ENCODE data around the gene FOXN3.

Gene FOXN3

DNA sequence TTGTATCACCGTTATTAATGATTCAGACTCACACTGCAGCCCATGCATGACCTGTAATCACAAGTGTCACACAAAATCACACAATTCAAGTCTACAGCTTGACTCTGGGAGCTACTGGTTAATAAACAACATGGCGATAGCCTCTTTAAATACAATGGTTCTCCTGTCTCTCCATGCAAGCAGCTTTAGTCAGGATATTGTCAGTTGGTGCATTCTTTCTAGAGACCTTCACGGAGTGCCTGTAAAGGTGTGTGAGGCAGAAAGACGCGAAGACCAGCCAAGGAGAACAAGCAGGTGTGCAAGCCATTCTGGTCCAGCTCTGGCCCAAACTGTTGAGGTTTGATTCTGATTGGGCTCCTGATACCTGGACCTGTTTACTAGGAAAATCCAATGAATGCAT, 40.0 kb upstream of the FOXN3 start:
- no peak overlapping the region for H3K27ac ChIP-seq
- H3K4me1 ChIP-seq, result no peaks in the 10 kb centered on the region
- H3K36me3 ChIP-seq, result no peaks in the 10 kb centered on the region
- DNase-seq, result no peak
- H3K4me3 ChIP-seq, result no peak overlapping the region
- no peak for TF ChIP-seq CTCF (IDR thresholded peaks at IDR 0.05)
- H3K9me3 ChIP-seq, result no peaks in the 10 kb centered on the region
- no peaks in the 10 kb centered on the region for H3K27me3 ChIP-seq
- intact Hi-C loops (cut with DNase I; ENCODE audit: low total_unique reads), result no loop called here

DNA sequence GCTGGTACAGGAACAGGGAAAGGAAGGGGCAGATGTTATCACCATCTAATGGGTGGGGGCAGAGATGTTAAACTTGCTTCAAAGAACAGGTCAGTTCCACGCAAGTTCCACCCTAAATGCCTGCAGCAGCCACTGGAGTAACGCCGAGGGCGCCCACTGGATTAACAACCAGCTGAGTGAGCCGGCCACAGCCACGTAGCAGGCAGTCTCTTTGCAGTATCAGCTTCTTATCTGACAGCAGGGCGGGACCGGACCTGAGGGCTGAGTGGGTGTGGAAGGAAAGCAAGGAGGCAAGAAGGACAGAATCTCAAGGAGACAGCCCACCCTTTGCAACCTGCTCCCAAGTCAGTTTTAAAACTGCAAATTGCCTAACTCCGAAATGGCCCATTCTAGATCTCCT, 38.4 kb upstream of the FOXN3 start:
- intact Hi-C loops (cut with DNase I; ENCODE audit: low total_unique reads), result no loop called here
- no peak for TF ChIP-seq CTCF (IDR thresholded peaks at IDR 0.05)
- no peaks in the 10 kb centered on the region for H3K27me3 ChIP-seq
- H3K4me3 ChIP-seq, result no peak overlapping the region
- H3K27ac ChIP-seq, result no peak overlapping the region
- H3K36me3 ChIP-seq, result no peaks in the 10 kb centered on the region
- no peaks in the 10 kb centered on the region for H3K4me1 ChIP-seq
- DNase-seq, result no peak
- H3K9me3 ChIP-seq, result no peaks in the 10 kb centered on the region

DNA sequence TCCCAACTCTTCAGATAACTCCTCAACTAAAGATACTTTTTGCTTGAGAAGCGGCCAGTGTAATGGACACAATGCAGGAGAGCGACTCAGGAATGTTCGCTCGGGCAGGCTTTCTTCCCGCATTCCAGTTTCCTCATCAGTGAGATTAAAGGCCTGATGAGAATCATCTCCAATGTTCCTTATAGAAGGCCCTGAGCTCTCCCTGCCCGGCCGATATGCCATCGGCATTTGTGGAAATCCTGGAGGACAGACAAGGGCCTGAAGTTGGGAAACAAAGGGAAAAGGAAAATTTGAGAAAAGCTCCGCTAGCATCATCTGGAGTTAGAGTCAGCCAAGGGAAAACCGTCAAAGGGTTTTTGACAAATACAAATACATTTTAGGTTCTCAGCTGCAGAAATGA, 38.0 kb upstream of the FOXN3 start:
- H3K9me3 ChIP-seq, result no peaks in the 10 kb centered on the region
- TF ChIP-seq CTCF (IDR thresholded peaks at IDR 0.05), result no peak
- intact Hi-C loops (cut with DNase I; ENCODE audit: low total_unique reads), result no loop called here
- no peak for DNase-seq
- no peak overlapping the region for H3K4me3 ChIP-seq
- no peaks in the 10 kb centered on the region for H3K36me3 ChIP-seq
- no peak overlapping the region for H3K27ac ChIP-seq
- H3K4me1 ChIP-seq, result no peaks in the 10 kb centered on the region
- no peaks in the 10 kb centered on the region for H3K27me3 ChIP-seq

DNA sequence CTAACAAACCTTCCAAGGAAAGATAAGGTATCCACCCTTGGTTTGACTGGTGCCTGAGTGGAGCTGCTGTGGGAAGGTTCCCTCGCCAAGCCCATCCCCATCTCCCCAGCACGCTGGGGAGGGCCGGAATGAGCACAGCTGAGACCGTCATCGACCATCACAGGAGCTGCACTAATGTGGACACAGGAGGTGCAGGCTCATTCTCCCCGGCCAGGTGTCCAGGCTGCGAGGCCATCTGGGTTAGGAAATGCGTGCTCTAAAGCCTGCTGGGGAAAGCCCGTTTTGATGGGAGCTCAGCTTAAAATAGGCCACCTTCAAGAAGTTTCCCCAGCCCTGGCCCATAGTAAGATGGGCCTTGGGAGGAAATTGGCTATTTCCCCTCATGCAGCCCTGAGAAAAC, 35.2 kb upstream of the FOXN3 start:
- H3K4me3 ChIP-seq, result no peak overlapping the region
- DNase-seq, result peak in 1 of 2 donors; percentile 54
- H3K4me1 ChIP-seq, result no peaks in the 10 kb centered on the region
- H3K27me3 ChIP-seq, result no peaks in the 10 kb centered on the region
- H3K27ac ChIP-seq, result no peak overlapping the region
- no peaks in the 10 kb centered on the region for H3K36me3 ChIP-seq
- intact Hi-C loops (cut with DNase I; ENCODE audit: low total_unique reads), result no loop called here
- no peaks in the 10 kb centered on the region for H3K9me3 ChIP-seq
- TF ChIP-seq CTCF (IDR thresholded peaks at IDR 0.05), result no peak

- no peaks in the 10 kb centered on the region for H3K9me3 ChIP-seq
- no peaks in the 10 kb centered on the region for H3K27me3 ChIP-seq
- no peak for TF ChIP-seq CTCF (IDR thresholded peaks at IDR 0.05)
- intact Hi-C loops (cut with DNase I; ENCODE audit: low total_unique reads), result no loop called here
- H3K36me3 ChIP-seq, result no peaks in the 10 kb centered on the region
- no peak overlapping the region for H3K27ac ChIP-seq
- H3K4me3 ChIP-seq, result no peak overlapping the region
- DNase-seq, result peak in 1 of 2 donors; percentile 12
- no peaks in the 10 kb centered on the region for H3K4me1 ChIP-seq
Observed at GRCh38 chr14:89451229-89451628, 34.2 kb upstream of the FOXN3 start.
